Measurements from ENCODE around the gene SVIL.
A peak's percentile ranks its signal among the peaks of the same experiment; 100 is the strongest.

The SVIL gene

GRCh38 chr10:29600821-29601220, 34.0 kb downstream of the SVIL start:
- peaks cover under 1% of the 10 kb centered on the region for H3K9me3 ChIP-seq (ENCODE audit: insufficient read depth, low read depth, low read length)

GRCh38 chr10:29600067-29600466, 34.7 kb downstream of the SVIL start:
- H2BK12ac ChIP-seq (ENCODE audit: low read length) = no peak overlapping the region
- H2AFZ ChIP-seq (ENCODE audit: insufficient read depth, low read length, poor library complexity) = no peak overlapping the region
- H3K36me3 ChIP-seq (ENCODE audit: control insufficient read depth in 1 of 2, insufficient read depth in 2 of 2, low read length in 2 of 2) = peaks cover 0 to 3% of the 10 kb centered on the region in 2 experiments
- H4K8ac ChIP-seq (ENCODE audit: low read depth, low read length) = no peak overlapping the region
- H3K9ac ChIP-seq (ENCODE audit: low read length) = no peak overlapping the region
- WGBS (ENCODE audit: extremely low coverage, insufficient coverage, insufficient read length) = no CpG with 5 or more reads among the region's 2 CpGs
- H3K4ac ChIP-seq (ENCODE audit: low read depth, low read length) = no peak overlapping the region
- no peak overlapping the region for H2AK5ac ChIP-seq (ENCODE audit: low read length)
- no peak overlapping the region for H2BK5ac ChIP-seq (ENCODE audit: low read depth, low read length, poor library complexity)
- peaks cover 2% of the 10 kb centered on the region for H3K79me2 ChIP-seq (ENCODE audit: control insufficient read depth, insufficient read depth, low read length, poor library complexity)
- H2BK120ac ChIP-seq (ENCODE audit: insufficient read depth, low read length, poor library complexity) = no peak overlapping the region
- no peak overlapping the region for H3K4me2 ChIP-seq (ENCODE audit: low read length)
- H3K23ac ChIP-seq (ENCODE audit: low read length) = no peak overlapping the region
- H3K4me1 ChIP-seq (ENCODE audit: control insufficient read depth in 1 of 2, insufficient read depth in 2 of 2, low read length in 2 of 2) = peaks cover 5 to 8% of the 10 kb centered on the region in 2 experiments
- peaks cover 4% of the 10 kb centered on the region for H3K9me3 ChIP-seq (ENCODE audit: insufficient read depth, low read depth, low read length)
- no peak overlapping the region for H3K14ac ChIP-seq (ENCODE audit: low read length)
- H4K91ac ChIP-seq (ENCODE audit: low read depth, low read length) = no peak overlapping the region
- no peaks in the 10 kb centered on the region for H3K27me3 ChIP-seq (ENCODE audit: insufficient read depth, low read length)
- H3K27ac ChIP-seq (ENCODE audit: low read depth, low read length) = no peak overlapping the region
- H3K4me3 ChIP-seq (ENCODE audit: low read depth, low read length) = no peak overlapping the region
- no peak overlapping the region for H4K12ac ChIP-seq (ENCODE audit: low read depth, low read length)
- peak overlapping the region; percentile 55 for H3K18ac ChIP-seq (ENCODE audit: low read length)
- peaks cover 3% of the 10 kb centered on the region for H3K79me1 ChIP-seq (ENCODE audit: low read length)
- peak; percentile 67 to 79 for DNase-seq

More at GRCh38 chr10:29600821-29601220, 34.0 kb downstream of the SVIL start:
- Histone ChIP-seq H3K4me3 (ENCODE audit: low read depth, low read length) (no peak overlapping the region), H2BK12ac (ENCODE audit: low read length) (no peak overlapping the region), H3K79me1 (ENCODE audit: low read length) (peaks cover 3% of the 10 kb centered on the region), H2BK5ac (ENCODE audit: low read depth, low read length, poor library complexity) (no peak overlapping the region), H3K36me3 (ENCODE audit: control insufficient read depth in 1 of 2, insufficient read depth in 2 of 2, low read length in 2 of 2) (peaks cover 0 to under 1% of the 10 kb centered on the region in 2 experiments), H4K91ac (ENCODE audit: low read depth, low read length) (no peak overlapping the region), H3K27me3 (ENCODE audit: insufficient read depth, low read length) (no peaks in the 10 kb centered on the region), H3K14ac (ENCODE audit: low read length) (no peak overlapping the region), H4K12ac (ENCODE audit: low read depth, low read length) (no peak overlapping the region), H3K4me2 (ENCODE audit: low read length) (no peak overlapping the region), H3K4ac (ENCODE audit: low read depth, low read length) (no peak overlapping the region), H2BK120ac (ENCODE audit: insufficient read depth, low read length, poor library complexity) (no peak overlapping the region), H2AFZ (ENCODE audit: insufficient read depth, low read length, poor library complexity) (no peak overlapping the region), H4K8ac (ENCODE audit: low read depth, low read length) (no peak overlapping the region), H3K9ac (ENCODE audit: low read length) (no peak overlapping the region), H2AK5ac (ENCODE audit: low read length) (no peak overlapping the region), H3K4me1 (ENCODE audit: control insufficient read depth in 1 of 2, insufficient read depth in 2 of 2, low read length in 2 of 2) (peaks cover 5 to 8% of the 10 kb centered on the region in 2 experiments), H3K18ac (ENCODE audit: low read length) (no peak overlapping the region), H3K27ac (ENCODE audit: low read depth, low read length) (no peak overlapping the region), H3K23ac (ENCODE audit: low read length) (no peak overlapping the region), H3K79me2 (ENCODE audit: control insufficient read depth, insufficient read depth, low read length, poor library complexity) (peaks cover 2% of the 10 kb centered on the region)
- peak in 1 of 2 donors; percentile 47 for DNase-seq
- WGBS (ENCODE audit: extremely low coverage, insufficient coverage, insufficient read length) = no CpG with 5 or more reads among the region's 6 CpGs

GRCh38 chr10:29598851-29599311, 35.9 kb downstream of the SVIL start:
- Histone ChIP-seq H3K4me1 (ENCODE audit: control insufficient read depth in 1 of 2, insufficient read depth in 2 of 2, low read length in 2 of 2) (peaks cover 5 to 8% of the 10 kb centered on the region in 2 experiments), H2AFZ (ENCODE audit: insufficient read depth, low read length, poor library complexity) (no peak overlapping the region), H3K79me2 (ENCODE audit: control insufficient read depth, insufficient read depth, low read length, poor library complexity) (peaks cover 2% of the 10 kb centered on the region), H4K12ac (ENCODE audit: low read depth, low read length) (no peak overlapping the region), H3K27ac (ENCODE audit: low read depth, low read length) (peak overlapping the region; percentile 68), H3K79me1 (ENCODE audit: low read length) (peaks cover 3% of the 10 kb centered on the region), H3K27me3 (ENCODE audit: insufficient read depth, low read length) (no peaks in the 10 kb centered on the region), H2BK120ac (ENCODE audit: insufficient read depth, low read length, poor library complexity) (no peak overlapping the region), H2BK12ac (ENCODE audit: low read length) (no peak overlapping the region), H3K9ac (ENCODE audit: low read length) (no peak overlapping the region), H2AK5ac (ENCODE audit: low read length) (no peak overlapping the region), H3K14ac (ENCODE audit: low read length) (no peak overlapping the region), H3K4ac (ENCODE audit: low read depth, low read length) (no peak overlapping the region), H3K4me2 (ENCODE audit: low read length) (no peak overlapping the region), H2BK5ac (ENCODE audit: low read depth, low read length, poor library complexity) (no peak overlapping the region), H3K36me3 (ENCODE audit: control insufficient read depth in 1 of 2, insufficient read depth in 2 of 2, low read length in 2 of 2) (peaks cover 0 to 3% of the 10 kb centered on the region in 2 experiments), H3K9me3 (ENCODE audit: insufficient read depth, low read depth, low read length) (peaks cover 4% of the 10 kb centered on the region), H3K23ac (ENCODE audit: low read length) (no peak overlapping the region), H3K18ac (ENCODE audit: low read length) (no peak overlapping the region), H4K91ac (ENCODE audit: low read depth, low read length) (no peak overlapping the region), H3K4me3 (ENCODE audit: low read depth, low read length) (no peak overlapping the region), H4K8ac (ENCODE audit: low read depth, low read length) (no peak overlapping the region)
- no CpG with 5 or more reads among the region's 6 CpGs for WGBS (ENCODE audit: extremely low coverage, insufficient coverage, insufficient read length)
- peak in 1 of 2 donors; percentile 30 for DNase-seq

GRCh38 chr10:29596826-29597225, 37.9 kb downstream of the SVIL start:
- Histone ChIP-seq H3K23ac (ENCODE audit: low read length) (no peak overlapping the region), H2BK12ac (ENCODE audit: low read length) (no peak overlapping the region), H3K14ac (ENCODE audit: low read length) (no peak overlapping the region), H3K9me3 (ENCODE audit: insufficient read depth, low read depth, low read length) (peaks cover 4% of the 10 kb centered on the region), H2AFZ (ENCODE audit: insufficient read depth, low read length, poor library complexity) (no peak overlapping the region), H3K79me2 (ENCODE audit: control insufficient read depth, insufficient read depth, low read length, poor library complexity) (peaks cover 2% of the 10 kb centered on the region), H3K79me1 (ENCODE audit: low read length) (peaks cover 3% of the 10 kb centered on the region), H4K12ac (ENCODE audit: low read depth, low read length) (no peak overlapping the region), H3K18ac (ENCODE audit: low read length) (no peak overlapping the region), H2BK120ac (ENCODE audit: insufficient read depth, low read length, poor library complexity) (no peak overlapping the region), H3K4ac (ENCODE audit: low read depth, low read length) (no peak overlapping the region), H3K9ac (ENCODE audit: low read length) (no peak overlapping the region), H3K27ac (ENCODE audit: low read depth, low read length) (no peak overlapping the region), H3K4me3 (ENCODE audit: low read depth, low read length) (no peak overlapping the region), H4K8ac (ENCODE audit: low read depth, low read length) (no peak overlapping the region), H2AK5ac (ENCODE audit: low read length) (no peak overlapping the region), H3K4me2 (ENCODE audit: low read length) (no peak overlapping the region), H4K91ac (ENCODE audit: low read depth, low read length) (no peak overlapping the region), H3K27me3 (ENCODE audit: insufficient read depth, low read length) (no peaks in the 10 kb centered on the region), H3K4me1 (ENCODE audit: control insufficient read depth in 1 of 2, insufficient read depth in 2 of 2, low read length in 2 of 2) (peaks cover 5 to 8% of the 10 kb centered on the region in 2 experiments), H2BK5ac (ENCODE audit: low read depth, low read length, poor library complexity) (no peak overlapping the region), H3K36me3 (ENCODE audit: control insufficient read depth in 1 of 2, insufficient read depth in 2 of 2, low read length in 2 of 2) (peaks cover 0 to 3% of the 10 kb centered on the region in 2 experiments)
- WGBS (ENCODE audit: extremely low coverage, insufficient coverage, insufficient read length) = no CpG with 5 or more reads among the region's 11 CpGs
- no peak for DNase-seq

Data from trophoblast cell (in vitro differentiated cells and primary cell).